AML-193 (cell line): ENCODE measurements around the gene LILRA6.

Source experiments
- DNase-seq, 2 experiments: peaks; one replicate each; lab custom pipeline; 2025; lab: John Stamatoyannopoulos, UW

The LILRA6 gene

DNA sequence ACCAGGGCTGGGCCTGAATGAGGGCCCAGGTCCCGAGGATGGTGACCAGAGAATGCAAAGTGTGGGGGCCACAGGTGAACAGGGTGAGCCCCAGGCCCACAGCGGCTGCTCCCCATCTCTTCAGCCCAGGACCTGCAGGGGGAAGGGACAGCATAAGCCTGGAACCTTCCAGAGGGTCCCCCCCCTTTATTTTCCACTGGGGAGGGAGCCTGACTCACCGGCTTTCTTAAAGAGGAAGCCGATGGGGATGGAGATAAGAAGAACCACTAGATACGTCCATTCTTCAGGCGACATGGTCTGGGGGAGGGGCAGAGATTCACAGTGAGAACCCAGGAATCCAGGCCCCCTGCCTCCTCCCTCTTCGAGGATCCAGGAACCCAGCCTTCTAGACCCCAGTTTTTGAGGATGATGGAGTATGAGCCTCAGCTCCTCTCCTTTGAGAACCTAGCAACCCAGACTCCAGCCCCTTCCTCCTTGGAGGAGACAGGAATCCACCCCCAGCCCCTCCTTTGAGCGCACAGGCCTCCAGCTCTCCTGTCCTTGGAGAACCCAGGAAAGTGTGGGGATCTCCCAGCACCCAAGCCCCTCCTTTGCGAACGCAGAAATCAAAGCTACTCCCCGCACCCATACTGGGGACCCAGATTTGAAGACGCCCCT, 54.2 kb downstream of the LILRA6 start:
- peak; percentile 26 to 33 for DNase-seq

- no peak for DNase-seq
Measured at GRCh38 chr19:54186934-54187381, 55.6 kb downstream of the LILRA6 start.
